Hepatocyte (in vitro differentiated cells): ENCODE measurements around the gene CD93. TPM values are rescaled to one million over a fixed set of nuclear protein-coding genes. Genes with fewer than 3 reads are reported as not detected.

ENCODE experiments used
- DNase-seq: peaks from one replicate; pipeline ENCODE4 v3.0.0-alpha.2; 2016; ENCODE audit warnings: low spot score
- H2AFZ ChIP-seq: fragments of 200-600 bp; sonication (generic); 2 replicates; pipeline ENCODE4 v1.6.0; 2016; ENCODE audit warnings: antibody characterized with exemption, mild to moderate bottlenecking
- H3K27ac ChIP-seq: fragments of 200-600 bp; sonication (generic); 2 replicates; pipeline ENCODE4 v1.5.1; 2016; ENCODE audit warnings: mild to moderate bottlenecking
- H3K27me3 ChIP-seq: fragments of 200-600 bp; sonication (generic); 2 replicates; pipeline ENCODE4 v1.6.1; 2016
- H3K36me3 ChIP-seq: fragments of 200-600 bp; sonication (generic); replicated peaks from 2 replicates; pipeline ENCODE4 v1.5.1; 2016; ENCODE audit warnings: low read depth; ENCODE audit not compliant: insufficient read depth
- H3K4me1 ChIP-seq: fragments of 200-600 bp; sonication (generic); 2 replicates; pipeline ENCODE4 v1.5.1; 2016; ENCODE audit warnings: mild to moderate bottlenecking, moderate library complexity; ENCODE audit not compliant: insufficient read depth
- H3K4me2 ChIP-seq: fragments of 200-600 bp; sonication (generic); 2 replicates; pipeline ENCODE4 v1.6.0; 2016
- H3K4me3 ChIP-seq: fragments of 200-600 bp; sonication (generic); 2 replicates; pipeline ENCODE4 v1.5.1; 2016; ENCODE audit warnings: mild to moderate bottlenecking
- H3K79me2 ChIP-seq: fragments of 200-600 bp; sonication (generic); 2 replicates; pipeline ENCODE4 v1.6.0; 2017; ENCODE audit warnings: mild to moderate bottlenecking
- H3K9me2 ChIP-seq: fragments of 200-600 bp; sonication (generic); replicated peaks from 2 replicates; pipeline ENCODE4 v1.6.0; 2017; ENCODE audit warnings: mild to moderate bottlenecking; ENCODE audit not compliant: insufficient read depth
- H3K9me3 ChIP-seq: fragments of 200-600 bp; sonication (generic); 2 replicates; pipeline ENCODE4 v1.5.1; 2016; ENCODE audit warnings: low read depth, mild to moderate bottlenecking
- H4K20me1 ChIP-seq: fragments of 200-600 bp; sonication (generic); 2 replicates; pipeline ENCODE4 v1.6.0; 2016; ENCODE audit warnings: mild to moderate bottlenecking; ENCODE audit not compliant: insufficient read depth, poor library complexity, severe bottlenecking
- EZH2 ChIP-seq: fragments of 200-600 bp; sonication (generic); IDR thresholded peaks from 2 replicates; pipeline ENCODE4 v1.6.1; 2016; ENCODE audit warnings: antibody characterized with exemption, mild to moderate bottlenecking, borderline replicate concordance
- EZH2phosphoT487 ChIP-seq: fragments of 200-600 bp; sonication (generic); IDR thresholded peaks from one replicate; pipeline ENCODE4 v1.6.1; 2018; ENCODE audit warnings: antibody characterized with exemption, mild to moderate bottlenecking, low read depth, moderate library complexity; ENCODE audit not compliant: unreplicated experiment, severe bottlenecking
- WGBS: methylation state at CpG from one replicate; pipeline ENCODE4 v1.1.6; 2016; ENCODE audit warnings: low lambda C conversion rate; ENCODE audit errors: missing lambda C conversion rate; 5-methylcytosine and 5-hydroxymethylcytosine counted together
- polyA plus RNA-seq: library from polyadenylated mRNA; unstranded; fragments of >200 nt; fragmentation: Nextera tagmentation; extraction: Ambion mirVana; gene quantifications from 2 replicates; pipeline ENCODE4 v1.2.1, GENCODE V29; 2016
- total RNA-seq: library from RNA; depleted of rRNA; stranded (reverse); fragments of >200 nt; gene quantifications from 2 replicates; pipeline ENCODE4 v1.2.3, GENCODE V29; 2014
- TF ChIP-seq, protein P1 (sequence below): fragments of 200-600 bp; sonication (generic); IDR thresholded peaks from 2 replicates; pipeline ENCODE4 v1.5.1; 2016; ENCODE audit warnings: antibody characterized with exemption, mild to moderate bottlenecking; ENCODE audit not compliant: poor library complexity

CD93 gene
- total and polyA plus RNA-seq, 2 experiments from 2014 or later, result 0.07 to 2.1 TPM

- no peaks in the 10 kb centered on the region for H3K79me2 ChIP-seq
- H4K20me1 ChIP-seq, result no peaks in the 10 kb centered on the region
- no peak overlapping the region for H2AFZ ChIP-seq
- no peak overlapping the region for H3K4me3 ChIP-seq
- TF ChIP-seq EZH2, result no peak
- TF ChIP-seq, protein P1, sequence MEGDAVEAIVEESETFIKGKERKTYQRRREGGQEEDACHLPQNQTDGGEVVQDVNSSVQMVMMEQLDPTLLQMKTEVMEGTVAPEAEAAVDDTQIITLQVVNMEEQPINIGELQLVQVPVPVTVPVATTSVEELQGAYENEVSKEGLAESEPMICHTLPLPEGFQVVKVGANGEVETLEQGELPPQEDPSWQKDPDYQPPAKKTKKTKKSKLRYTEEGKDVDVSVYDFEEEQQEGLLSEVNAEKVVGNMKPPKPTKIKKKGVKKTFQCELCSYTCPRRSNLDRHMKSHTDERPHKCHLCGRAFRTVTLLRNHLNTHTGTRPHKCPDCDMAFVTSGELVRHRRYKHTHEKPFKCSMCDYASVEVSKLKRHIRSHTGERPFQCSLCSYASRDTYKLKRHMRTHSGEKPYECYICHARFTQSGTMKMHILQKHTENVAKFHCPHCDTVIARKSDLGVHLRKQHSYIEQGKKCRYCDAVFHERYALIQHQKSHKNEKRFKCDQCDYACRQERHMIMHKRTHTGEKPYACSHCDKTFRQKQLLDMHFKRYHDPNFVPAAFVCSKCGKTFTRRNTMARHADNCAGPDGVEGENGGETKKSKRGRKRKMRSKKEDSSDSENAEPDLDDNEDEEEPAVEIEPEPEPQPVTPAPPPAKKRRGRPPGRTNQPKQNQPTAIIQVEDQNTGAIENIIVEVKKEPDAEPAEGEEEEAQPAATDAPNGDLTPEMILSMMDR, result no peak
- TF ChIP-seq EZH2phosphoT487, result no peak
- H3K4me2 ChIP-seq, result no peak overlapping the region
- WGBS, result 94% methylated on average over 13 of the region's 13 CpGs
- DNase-seq, result no peak
- no peak overlapping the region for H3K27ac ChIP-seq
- H3K36me3 ChIP-seq, result no peaks in the 10 kb centered on the region
- H3K27me3 ChIP-seq, result peaks cover 4% of the 10 kb centered on the region
- H3K9me2 ChIP-seq, result no peaks in the 10 kb centered on the region
- H3K4me1 ChIP-seq, result no peaks in the 10 kb centered on the region
- no peaks in the 10 kb centered on the region for H3K9me3 ChIP-seq
These were observed 8.2 kb upstream of the CD93 start for GRCh38 chr20:23094213-23094896.

DNA sequence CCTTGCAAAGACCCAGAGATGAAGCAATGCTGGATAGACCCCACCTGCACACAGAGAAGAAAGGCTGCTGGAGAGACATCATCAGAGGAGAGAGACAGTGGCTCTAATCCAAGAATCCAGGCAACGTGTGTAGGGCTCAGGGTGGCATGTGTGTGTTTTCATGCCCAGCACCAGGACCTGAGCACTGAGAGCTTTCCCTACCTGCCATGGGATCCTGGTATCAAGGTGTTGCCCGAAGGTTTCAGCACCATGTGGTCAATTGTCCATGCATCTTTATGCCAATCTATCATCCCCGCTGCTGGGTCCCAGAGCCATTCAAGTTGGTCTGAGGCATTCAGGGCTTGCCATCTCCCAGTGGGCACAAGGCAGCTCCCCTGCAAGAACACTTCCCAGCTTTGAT is 7.5 kb upstream of the CD93 start:
- no peaks in the 10 kb centered on the region for H3K4me1 ChIP-seq
- H3K27me3 ChIP-seq, result peaks cover 4% of the 10 kb centered on the region
- no peak for TF ChIP-seq EZH2phosphoT487
- no peak for TF ChIP-seq EZH2
- TF ChIP-seq, protein P1, result no peak
- no peak overlapping the region for H2AFZ ChIP-seq
- H4K20me1 ChIP-seq, result no peaks in the 10 kb centered on the region
- H3K9me2 ChIP-seq, result no peaks in the 10 kb centered on the region
- H3K4me3 ChIP-seq, result no peak overlapping the region
- WGBS, result 65% methylated on average over 3 of the region's 3 CpGs
- H3K36me3 ChIP-seq, result no peaks in the 10 kb centered on the region
- H3K4me2 ChIP-seq, result no peak overlapping the region
- no peaks in the 10 kb centered on the region for H3K9me3 ChIP-seq
- no peak for DNase-seq
- H3K27ac ChIP-seq, result no peak overlapping the region
- no peaks in the 10 kb centered on the region for H3K79me2 ChIP-seq

DNA sequence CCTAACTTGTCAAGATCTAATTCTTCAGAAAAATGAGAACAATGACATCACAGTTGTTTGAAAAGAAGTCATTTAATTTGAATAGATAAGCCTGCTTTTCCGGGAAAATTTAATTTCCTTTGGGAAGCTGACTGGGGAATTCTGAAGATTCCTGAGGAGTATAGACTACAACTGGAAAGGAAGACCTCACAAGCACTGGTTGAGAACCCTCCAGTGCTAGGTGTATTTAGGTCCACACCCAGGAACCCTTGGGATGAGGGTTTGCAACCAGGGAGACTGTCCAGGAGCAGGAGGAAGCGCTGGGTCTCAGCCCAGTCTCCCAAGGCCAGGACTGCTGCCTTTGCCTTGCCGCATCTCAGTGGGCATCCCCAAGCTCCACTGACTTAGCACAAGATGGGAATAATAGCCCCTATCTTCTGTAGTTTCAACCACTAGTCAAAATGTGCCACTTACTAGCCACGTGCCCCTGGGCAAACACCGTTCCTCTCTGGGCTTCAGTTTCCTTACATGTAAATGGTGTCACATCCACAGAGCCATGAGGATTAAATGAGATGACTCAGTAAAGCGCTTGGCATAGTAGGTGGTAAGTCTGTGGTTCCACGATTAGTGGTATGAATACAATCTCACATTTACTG is 6.9 kb upstream of the CD93 start:
- Histone ChIP-seq H3K9me2 (no peaks in the 10 kb centered on the region), H3K27ac (no peak overlapping the region), H3K4me3 (no peak overlapping the region), H4K20me1 (no peaks in the 10 kb centered on the region), H3K36me3 (no peaks in the 10 kb centered on the region), H3K9me3 (no peaks in the 10 kb centered on the region), H2AFZ (no peak overlapping the region), H3K27me3 (peaks cover 4% of the 10 kb centered on the region), H3K4me2 (no peak overlapping the region), H3K4me1 (no peaks in the 10 kb centered on the region), H3K79me2 (no peaks in the 10 kb centered on the region)
- 89% methylated on average over 7 of the region's 7 CpGs for WGBS
- DNase-seq, result no peak
- TF ChIP-seq EZH2phosphoT487, result no peak
- no peak for TF ChIP-seq EZH2
- TF ChIP-seq, protein P1, result no peak
